ENCODE data around the gene GCLM. TPM values are rescaled to one million over a fixed set of nuclear protein-coding genes. Genes with fewer than 3 reads are reported as not detected.

The GCLM gene
- total RNA-seq, 2 donors from 2014 or later: 17.7 to 19.4 TPM

DNA sequence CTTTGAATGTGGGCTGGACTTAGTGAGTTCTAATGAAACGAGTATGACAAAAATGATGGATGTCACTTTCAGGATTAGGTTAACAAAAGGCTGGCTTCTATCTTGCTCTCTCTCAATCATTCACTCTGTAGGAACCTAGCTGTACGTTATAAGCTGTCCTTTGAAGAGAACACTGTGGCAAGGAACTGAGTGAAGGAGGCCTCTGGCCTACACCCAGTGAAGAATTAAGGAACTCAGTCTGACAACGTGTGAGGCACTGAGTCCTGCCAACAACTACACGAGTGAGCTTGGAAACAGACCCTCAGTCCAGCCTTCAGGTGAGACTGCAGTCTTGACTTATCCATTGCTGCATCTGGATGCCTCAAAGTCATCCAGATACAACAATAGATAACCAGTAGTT, 27.0 kb downstream of the GCLM start:
- DNase-seq: no peak
- Histone ChIP-seq H3K36me3 (no peaks in the 10 kb centered on the region), H3K9ac (ENCODE audit: low read depth in 2 of 2, low read length in 2 of 2) (no peak overlapping the region), H3K4me1 (peaks cover 7% of the 10 kb centered on the region), H3K27ac (no peak overlapping the region), H3K27me3 (no peaks in the 10 kb centered on the region), H3K4me3 (no peak overlapping the region), H3K9me3 (no peaks in the 10 kb centered on the region)
- TF ChIP-seq, protein P1, sequence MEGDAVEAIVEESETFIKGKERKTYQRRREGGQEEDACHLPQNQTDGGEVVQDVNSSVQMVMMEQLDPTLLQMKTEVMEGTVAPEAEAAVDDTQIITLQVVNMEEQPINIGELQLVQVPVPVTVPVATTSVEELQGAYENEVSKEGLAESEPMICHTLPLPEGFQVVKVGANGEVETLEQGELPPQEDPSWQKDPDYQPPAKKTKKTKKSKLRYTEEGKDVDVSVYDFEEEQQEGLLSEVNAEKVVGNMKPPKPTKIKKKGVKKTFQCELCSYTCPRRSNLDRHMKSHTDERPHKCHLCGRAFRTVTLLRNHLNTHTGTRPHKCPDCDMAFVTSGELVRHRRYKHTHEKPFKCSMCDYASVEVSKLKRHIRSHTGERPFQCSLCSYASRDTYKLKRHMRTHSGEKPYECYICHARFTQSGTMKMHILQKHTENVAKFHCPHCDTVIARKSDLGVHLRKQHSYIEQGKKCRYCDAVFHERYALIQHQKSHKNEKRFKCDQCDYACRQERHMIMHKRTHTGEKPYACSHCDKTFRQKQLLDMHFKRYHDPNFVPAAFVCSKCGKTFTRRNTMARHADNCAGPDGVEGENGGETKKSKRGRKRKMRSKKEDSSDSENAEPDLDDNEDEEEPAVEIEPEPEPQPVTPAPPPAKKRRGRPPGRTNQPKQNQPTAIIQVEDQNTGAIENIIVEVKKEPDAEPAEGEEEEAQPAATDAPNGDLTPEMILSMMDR (IDR thresholded peaks at IDR 0.05): no peak
- intact Hi-C loops (cut with DNase I): no loop called here

DNA sequence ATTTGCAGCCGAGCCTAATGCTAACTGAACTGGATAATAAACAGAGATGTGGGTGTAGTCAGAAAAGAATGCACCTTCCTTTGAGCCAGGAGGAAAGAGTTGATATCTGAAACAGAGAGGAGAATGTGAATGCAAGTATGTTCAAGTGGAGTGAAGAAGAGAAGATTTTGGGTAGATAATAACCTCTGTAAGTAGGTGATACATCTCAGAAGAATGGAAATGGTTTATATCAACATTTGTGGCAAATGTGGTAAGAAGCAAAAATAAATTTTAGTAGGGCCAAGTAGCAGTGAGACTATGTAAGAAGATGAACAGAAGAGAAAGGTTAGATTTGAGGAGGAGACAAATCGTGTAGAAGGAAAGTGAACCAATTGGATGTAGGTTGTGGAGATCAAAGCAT, 28.5 kb downstream of the GCLM start:
- H3K27ac ChIP-seq: no peak overlapping the region
- TF ChIP-seq, protein P1 (IDR thresholded peaks at IDR 0.05): no peak

DNA sequence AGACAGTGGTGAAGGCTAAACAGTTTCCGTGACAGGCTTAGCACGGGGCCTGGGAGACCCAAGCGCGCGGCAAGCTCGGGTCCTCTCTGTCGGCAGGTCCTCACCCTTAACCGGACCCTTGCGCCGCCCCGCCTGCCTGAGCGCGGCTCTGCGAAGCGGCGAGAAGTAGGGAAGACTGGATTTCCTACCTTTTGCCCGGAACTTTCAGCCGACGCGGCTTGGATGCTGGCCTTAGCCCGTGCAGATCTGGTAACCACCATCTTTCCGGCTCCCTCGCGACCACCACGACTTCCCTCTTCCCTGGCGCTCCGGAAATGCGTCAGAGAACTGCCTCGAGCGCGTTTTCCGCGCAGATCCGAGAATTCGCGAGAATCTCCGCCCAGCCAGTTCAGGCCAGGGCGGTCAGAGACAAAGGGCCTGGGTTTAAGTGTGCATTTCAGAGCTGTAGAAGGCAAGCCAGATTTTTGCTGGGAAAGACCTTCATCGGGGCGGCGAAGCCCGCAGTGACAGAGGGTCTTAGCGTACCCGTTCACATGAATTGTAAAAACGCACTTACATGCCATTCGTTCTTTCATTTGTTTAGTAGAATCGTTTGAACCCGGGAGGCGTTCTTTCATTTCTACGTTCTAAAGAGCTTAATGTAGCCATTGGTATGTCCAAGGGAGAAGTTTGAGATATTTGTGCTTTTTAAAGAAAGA, 30.2 kb downstream of the GCLM start, which contains the start of gene DNTTIP2:
Gene DNTTIP2 (minus strand): TSS at position 318 of the 698 bp plus-strand sequence. CDS start 58 bp downstream, at position 260.
- Histone ChIP-seq H3K27ac (peak within 1 kb of the TSS; percentile 90), H3K27me3 (no peaks in the 10 kb centered on the region), H3K9me3 (no peaks in the 10 kb centered on the region), H3K36me3 (peaks cover 1% of the 10 kb centered on the region), H3K4me1 (peaks cover 11% of the 10 kb centered on the region), H3K4me3 (peak within 1 kb of the TSS; percentile 92), H3K9ac (ENCODE audit: low read depth in 2 of 2, low read length in 2 of 2) (peak within 1 kb of the TSS; percentile 88 to 98)
- intact Hi-C loops (cut with DNase I): no loop called here
- DNase-seq: peak; percentile 96
- TF ChIP-seq, protein P1 (IDR thresholded peaks at IDR 0.05): no peak

More for the DNA sequence above, 28.5 kb downstream of the GCLM start:
- Histone ChIP-seq H3K4me3 (no peak overlapping the region), H3K36me3 (no peaks in the 10 kb centered on the region), H3K9me3 (no peaks in the 10 kb centered on the region), H3K27me3 (no peaks in the 10 kb centered on the region), H3K4me1 (peaks cover 11% of the 10 kb centered on the region), H3K9ac (ENCODE audit: low read depth in 2 of 2, low read length in 2 of 2) (no peak overlapping the region)
- intact Hi-C loops (cut with DNase I): no loop called here
- DNase-seq: no peak

DNA sequence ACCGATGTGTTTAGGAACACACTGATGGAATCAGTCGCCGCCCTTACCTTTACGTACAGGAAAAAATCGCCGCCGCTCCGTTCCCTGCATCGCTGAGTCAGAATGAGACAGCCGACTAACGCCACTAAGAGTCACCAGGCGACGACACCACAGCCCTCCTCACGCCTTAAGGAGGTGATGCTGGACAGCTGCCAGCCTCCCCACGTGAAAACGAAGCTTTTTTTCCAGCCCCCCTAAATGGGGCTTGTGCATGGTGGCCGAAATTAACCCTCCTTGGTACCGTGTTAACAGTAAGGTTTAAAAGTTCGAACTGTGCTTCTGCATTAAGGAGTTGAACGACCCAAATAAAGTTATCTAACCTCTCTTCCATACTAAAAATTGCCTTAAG, 30.7 kb downstream of the GCLM start:
- peaks cover 7% of the 10 kb centered on the region for H3K36me3 ChIP-seq
- H3K27me3 ChIP-seq: no peaks in the 10 kb centered on the region
- H3K4me1 ChIP-seq: peaks cover 11% of the 10 kb centered on the region
- peak; percentile 66 for DNase-seq
- intact Hi-C loops (cut with DNase I): no loop called here
- no peaks in the 10 kb centered on the region for H3K9me3 ChIP-seq
- peak overlapping the region; percentile 92 for H3K4me3 ChIP-seq
- TF ChIP-seq, protein P1 (IDR thresholded peaks at IDR 0.05): no peak
- H3K27ac ChIP-seq: peak overlapping the region; percentile 90
- peak overlapping the region; percentile 88 to 98 for H3K9ac ChIP-seq (ENCODE audit: low read depth in 2 of 2, low read length in 2 of 2)

DNA sequence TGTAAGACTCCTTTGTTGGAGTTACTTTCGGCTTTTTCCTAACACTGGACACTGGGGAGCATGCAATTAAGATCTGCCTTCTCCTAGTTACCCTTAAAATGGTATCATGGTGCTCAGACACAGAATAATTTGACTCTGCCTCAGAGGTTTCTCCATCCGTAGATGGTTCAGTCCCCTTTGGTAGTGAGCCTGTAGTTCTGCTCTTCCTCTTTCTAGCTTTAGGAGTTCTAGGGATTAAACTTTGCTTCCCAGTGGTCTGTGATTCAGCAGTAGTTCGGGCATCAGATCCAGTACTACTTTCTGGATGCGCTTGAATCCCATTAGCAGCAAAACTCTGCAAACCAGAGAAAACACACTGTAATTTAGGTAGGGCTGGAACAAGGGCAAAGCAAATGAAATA, 31.7 kb downstream of the GCLM start:
- H3K4me3 ChIP-seq: no peak overlapping the region
- no peak overlapping the region for H3K27ac ChIP-seq
- H3K36me3 ChIP-seq: peaks cover 12% of the 10 kb centered on the region
- no peak for DNase-seq
- intact Hi-C loops (cut with DNase I): no loop called here
- H3K27me3 ChIP-seq: no peaks in the 10 kb centered on the region
- H3K9me3 ChIP-seq: no peaks in the 10 kb centered on the region
- TF ChIP-seq, protein P1 (IDR thresholded peaks at IDR 0.05): no peak
- peaks cover 11% of the 10 kb centered on the region for H3K4me1 ChIP-seq
- H3K9ac ChIP-seq (ENCODE audit: low read depth in 2 of 2, low read length in 2 of 2): no peak overlapping the region
